GM23338 (cell line): ENCODE results near the gene MKRN2. TPM values are rescaled to one million over a fixed set of nuclear protein-coding genes. Genes with fewer than 3 reads are reported as not detected.

Experiments used
- ATAC-seq: fragments of 200-7000 bp; cut with Tn5 transposase; 3 replicates; pipeline ENCODE4 v1.9.1; 2020
- DNase-seq: peaks from one replicate; pipeline ENCODE4 v3.0.0-alpha.2; 2015; ENCODE audit warnings: low spot score
- H2AFZ ChIP-seq: fragments of 200-600 bp; sonication (generic); 2 replicates; pipeline ENCODE4 v1.8.0; 2016; ENCODE audit warnings: antibody characterized with exemption, mild to moderate bottlenecking, moderate library complexity
- H3F3A ChIP-seq: fragments of 200-600 bp; sonication (generic); replicated peaks from 2 replicates; pipeline ENCODE4 v1.8.0; 2017; ENCODE audit warnings: antibody characterized with exemption, mixed run types, low read depth
- H3K27ac ChIP-seq: fragments of 200-600 bp; sonication (generic); 2 replicates; pipeline ENCODE4 v1.6.1; 2016; ENCODE audit warnings: low read depth
- H3K27me3 ChIP-seq: fragments of 200-600 bp; sonication (generic); 2 replicates; pipeline ENCODE4 v1.8.0; 2016; ENCODE audit warnings: mild to moderate bottlenecking, mixed run types, moderate library complexity; ENCODE audit not compliant: insufficient read depth
- H3K36me3 ChIP-seq: fragments of 200-600 bp; sonication (generic); 2 replicates; pipeline ENCODE4 v1.8.0; 2016; ENCODE audit warnings: mild to moderate bottlenecking; ENCODE audit not compliant: insufficient read depth
- H3K4me1 ChIP-seq: fragments of 200-600 bp; sonication (generic); 2 replicates; pipeline ENCODE4 v1.8.0; 2016; ENCODE audit warnings: mild to moderate bottlenecking, moderate library complexity; ENCODE audit not compliant: insufficient read depth
- H3K4me2 ChIP-seq: fragments of 200-600 bp; sonication (generic); 2 replicates; pipeline ENCODE4 v1.7.1; 2017; ENCODE audit warnings: mixed run types
- H3K4me3 ChIP-seq: fragments of 200-600 bp; sonication (generic); 2 replicates; pipeline ENCODE4 v1.6.1; 2016; ENCODE audit warnings: mixed run types
- H3K79me2 ChIP-seq: fragments of 200-600 bp; sonication (generic); replicated peaks from 2 replicates; pipeline ENCODE4 v1.8.0; 2017; ENCODE audit warnings: mild to moderate bottlenecking; ENCODE audit not compliant: insufficient read depth
- H3K9me2 ChIP-seq: fragments of 200-600 bp; sonication (generic); 2 replicates; pipeline ENCODE4 v1.8.0; 2017; ENCODE audit not compliant: insufficient read depth
- H4K20me1 ChIP-seq: fragments of 200-600 bp; sonication (generic); replicated peaks from 2 replicates; pipeline ENCODE4 v1.8.0; 2017; ENCODE audit warnings: mild to moderate bottlenecking; ENCODE audit not compliant: insufficient read depth
- H3K27ac Mint-ChIP-seq: 2 replicates; pipeline ENCODE4 v1.8.0; 2020; ENCODE audit warnings: inconsistent platforms, mild to moderate bottlenecking, moderate library complexity, mixed read lengths
- H3K27me3 Mint-ChIP-seq: 3 replicates; pipeline ENCODE4 v1.8.0; 2022; ENCODE audit warnings: low read depth, mild to moderate bottlenecking, moderate library complexity, mixed read lengths, inconsistent platforms; ENCODE audit not compliant: insufficient read depth, poor library complexity
- H3K36me3 Mint-ChIP-seq: 3 replicates; pipeline ENCODE4 v1.8.0; 2021; ENCODE audit warnings: low read depth, mild to moderate bottlenecking, inconsistent platforms, moderate library complexity, mixed read lengths
- H3K4me1 Mint-ChIP-seq: 3 replicates; pipeline ENCODE4 v1.8.0; 2020; ENCODE audit warnings: mild to moderate bottlenecking, inconsistent platforms, mixed read lengths
- H3K4me3 Mint-ChIP-seq: 3 replicates; pipeline ENCODE4 v1.8.0; 2021; ENCODE audit warnings: moderate library complexity, mild to moderate bottlenecking, inconsistent platforms, mixed read lengths
- H3K9me3 Mint-ChIP-seq: 3 replicates; pipeline ENCODE4 v1.8.0; 2020; ENCODE audit warnings: moderate library complexity, mild to moderate bottlenecking, inconsistent platforms, mixed read lengths
- EZH2 ChIP-seq: fragments of 200-600 bp; sonication (generic); IDR thresholded peaks from one replicate; pipeline ENCODE4 v1.8.0; 2017; ENCODE audit warnings: antibody characterized with exemption, mild to moderate bottlenecking, low read depth; ENCODE audit not compliant: unreplicated experiment
- EZH2phosphoT487 ChIP-seq: fragments of 200-600 bp; sonication (generic); IDR thresholded peaks from one replicate; pipeline ENCODE4 v1.8.1; 2018; ENCODE audit warnings: antibody characterized with exemption; ENCODE audit not compliant: unreplicated experiment
- JUNB ChIP-seq: IDR thresholded peaks from one replicate; pipeline ENCODE4 v1.6.1; 2016; ENCODE audit warnings: antibody characterized with exemption; ENCODE audit not compliant: unreplicated experiment
- NANOG ChIP-seq: IDR thresholded peaks from 2 replicates; pipeline ENCODE4 v1.6.1; 2016; ENCODE audit warnings: antibody characterized with exemption, borderline replicate concordance
- POLR2AphosphoS5 ChIP-seq: IDR thresholded peaks from 2 replicates; pipeline ENCODE4 v1.6.1; 2016; ENCODE audit warnings: antibody characterized with exemption, low read depth
- STAT1 ChIP-seq: IDR thresholded peaks from one replicate; pipeline ENCODE4 v1.6.1; 2016; ENCODE audit warnings: antibody characterized with exemption; ENCODE audit not compliant: unreplicated experiment
- ZNF114 ChIP-seq: fragments of 250-450 bp; sonication (Bioruptor Pico); IDR thresholded peaks from 2 replicates; pipeline ENCODE4 v1.5.0; 2020; ENCODE audit warnings: mild to moderate bottlenecking, moderate library complexity
- polyA plus RNA-seq: library from polyadenylated mRNA; unstranded; fragments of >200 nt; fragmentation: Nextera tagmentation; extraction: Ambion mirVana; gene quantifications from 2 replicates; pipeline ENCODE4 v1.2.1, GENCODE V29; 2016
- total RNA-seq: library from RNA; depleted of rRNA; stranded (reverse); fragments of >200 nt; shearing (Covaris generic); gene quantifications from 2 replicates; pipeline ENCODE4 v1.2.3, GENCODE V29; 2014
- TF ChIP-seq, protein P1 (sequence below), 2 experiments: fragments of 200-600 bp in 1 of 2; sonication (generic) in 1 of 2; conservative IDR thresholded peaks; 2 replicates each; pipeline versions ENCODE4 v1.5.1 to v1.6.1; 2016 to 2017; ENCODE audit warnings: antibody characterized with exemption in 2 of 2, low read depth in 2 of 2, mild to moderate bottlenecking in 2 of 2, moderate library complexity in 1 of 2
- TF ChIP-seq, protein P2 (sequence below): fragments of 250-450 bp; sonication (Bioruptor Pico); IDR thresholded peaks from 2 replicates; pipeline ENCODE4 v1.5.0; 2020; ENCODE audit warnings: mild to moderate bottlenecking, moderate library complexity
- TF ChIP-seq, protein P3 (sequence below): IDR thresholded peaks from one replicate; pipeline ENCODE4 v1.6.1; 2018; ENCODE audit warnings: antibody characterized with exemption; ENCODE audit not compliant: unreplicated experiment
- TF ChIP-seq, protein P4 (sequence below): IDR thresholded peaks from 2 replicates; pipeline ENCODE4 v1.6.1; 2016; ENCODE audit warnings: antibody characterized with exemption

The MKRN2 gene
- total and polyA plus RNA-seq, 2 experiments from 2014 or later = 11.4 to 24.6 TPM

DNA sequence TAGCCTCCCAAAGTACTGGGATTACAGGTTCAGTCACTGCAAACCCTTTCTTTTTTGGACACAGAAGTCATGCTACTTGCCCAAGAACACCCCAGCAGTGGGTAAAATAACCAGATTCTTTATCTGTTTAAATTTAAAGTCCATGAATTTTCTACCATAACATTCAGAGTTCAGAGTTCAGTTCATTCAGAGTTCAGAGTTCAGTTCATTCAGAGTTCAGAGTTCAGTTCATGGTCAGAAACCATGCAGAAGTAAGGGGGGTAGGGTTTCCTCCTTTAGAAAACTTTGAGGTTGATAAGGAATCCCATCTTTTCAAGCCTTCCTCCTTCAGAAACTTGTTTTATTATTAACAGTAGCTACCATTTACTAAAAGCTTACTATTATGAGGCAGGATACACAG, 63.8 kb downstream of the MKRN2 start:
- peaks cover 4% of the 10 kb centered on the region for H3K27me3 Mint-ChIP-seq
- H3K9me2 ChIP-seq = no peaks in the 10 kb centered on the region
- no peaks in the 10 kb centered on the region; the same call in 1 of the 3 replicates for H3K4me1 Mint-ChIP-seq
- peaks cover 51% of the 10 kb centered on the region for H4K20me1 ChIP-seq
- 0 out of 2 replicates have a peak, but pooled peaks cover 2% of the 10 kb centered on the region for H3F3A ChIP-seq
- TF ChIP-seq, protein P1, sequence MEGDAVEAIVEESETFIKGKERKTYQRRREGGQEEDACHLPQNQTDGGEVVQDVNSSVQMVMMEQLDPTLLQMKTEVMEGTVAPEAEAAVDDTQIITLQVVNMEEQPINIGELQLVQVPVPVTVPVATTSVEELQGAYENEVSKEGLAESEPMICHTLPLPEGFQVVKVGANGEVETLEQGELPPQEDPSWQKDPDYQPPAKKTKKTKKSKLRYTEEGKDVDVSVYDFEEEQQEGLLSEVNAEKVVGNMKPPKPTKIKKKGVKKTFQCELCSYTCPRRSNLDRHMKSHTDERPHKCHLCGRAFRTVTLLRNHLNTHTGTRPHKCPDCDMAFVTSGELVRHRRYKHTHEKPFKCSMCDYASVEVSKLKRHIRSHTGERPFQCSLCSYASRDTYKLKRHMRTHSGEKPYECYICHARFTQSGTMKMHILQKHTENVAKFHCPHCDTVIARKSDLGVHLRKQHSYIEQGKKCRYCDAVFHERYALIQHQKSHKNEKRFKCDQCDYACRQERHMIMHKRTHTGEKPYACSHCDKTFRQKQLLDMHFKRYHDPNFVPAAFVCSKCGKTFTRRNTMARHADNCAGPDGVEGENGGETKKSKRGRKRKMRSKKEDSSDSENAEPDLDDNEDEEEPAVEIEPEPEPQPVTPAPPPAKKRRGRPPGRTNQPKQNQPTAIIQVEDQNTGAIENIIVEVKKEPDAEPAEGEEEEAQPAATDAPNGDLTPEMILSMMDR (conservative IDR thresholded peaks at IDR 0.05; ENCODE audit: low read depth in 2 of 2) = no peak
- TF ChIP-seq, protein P2, sequence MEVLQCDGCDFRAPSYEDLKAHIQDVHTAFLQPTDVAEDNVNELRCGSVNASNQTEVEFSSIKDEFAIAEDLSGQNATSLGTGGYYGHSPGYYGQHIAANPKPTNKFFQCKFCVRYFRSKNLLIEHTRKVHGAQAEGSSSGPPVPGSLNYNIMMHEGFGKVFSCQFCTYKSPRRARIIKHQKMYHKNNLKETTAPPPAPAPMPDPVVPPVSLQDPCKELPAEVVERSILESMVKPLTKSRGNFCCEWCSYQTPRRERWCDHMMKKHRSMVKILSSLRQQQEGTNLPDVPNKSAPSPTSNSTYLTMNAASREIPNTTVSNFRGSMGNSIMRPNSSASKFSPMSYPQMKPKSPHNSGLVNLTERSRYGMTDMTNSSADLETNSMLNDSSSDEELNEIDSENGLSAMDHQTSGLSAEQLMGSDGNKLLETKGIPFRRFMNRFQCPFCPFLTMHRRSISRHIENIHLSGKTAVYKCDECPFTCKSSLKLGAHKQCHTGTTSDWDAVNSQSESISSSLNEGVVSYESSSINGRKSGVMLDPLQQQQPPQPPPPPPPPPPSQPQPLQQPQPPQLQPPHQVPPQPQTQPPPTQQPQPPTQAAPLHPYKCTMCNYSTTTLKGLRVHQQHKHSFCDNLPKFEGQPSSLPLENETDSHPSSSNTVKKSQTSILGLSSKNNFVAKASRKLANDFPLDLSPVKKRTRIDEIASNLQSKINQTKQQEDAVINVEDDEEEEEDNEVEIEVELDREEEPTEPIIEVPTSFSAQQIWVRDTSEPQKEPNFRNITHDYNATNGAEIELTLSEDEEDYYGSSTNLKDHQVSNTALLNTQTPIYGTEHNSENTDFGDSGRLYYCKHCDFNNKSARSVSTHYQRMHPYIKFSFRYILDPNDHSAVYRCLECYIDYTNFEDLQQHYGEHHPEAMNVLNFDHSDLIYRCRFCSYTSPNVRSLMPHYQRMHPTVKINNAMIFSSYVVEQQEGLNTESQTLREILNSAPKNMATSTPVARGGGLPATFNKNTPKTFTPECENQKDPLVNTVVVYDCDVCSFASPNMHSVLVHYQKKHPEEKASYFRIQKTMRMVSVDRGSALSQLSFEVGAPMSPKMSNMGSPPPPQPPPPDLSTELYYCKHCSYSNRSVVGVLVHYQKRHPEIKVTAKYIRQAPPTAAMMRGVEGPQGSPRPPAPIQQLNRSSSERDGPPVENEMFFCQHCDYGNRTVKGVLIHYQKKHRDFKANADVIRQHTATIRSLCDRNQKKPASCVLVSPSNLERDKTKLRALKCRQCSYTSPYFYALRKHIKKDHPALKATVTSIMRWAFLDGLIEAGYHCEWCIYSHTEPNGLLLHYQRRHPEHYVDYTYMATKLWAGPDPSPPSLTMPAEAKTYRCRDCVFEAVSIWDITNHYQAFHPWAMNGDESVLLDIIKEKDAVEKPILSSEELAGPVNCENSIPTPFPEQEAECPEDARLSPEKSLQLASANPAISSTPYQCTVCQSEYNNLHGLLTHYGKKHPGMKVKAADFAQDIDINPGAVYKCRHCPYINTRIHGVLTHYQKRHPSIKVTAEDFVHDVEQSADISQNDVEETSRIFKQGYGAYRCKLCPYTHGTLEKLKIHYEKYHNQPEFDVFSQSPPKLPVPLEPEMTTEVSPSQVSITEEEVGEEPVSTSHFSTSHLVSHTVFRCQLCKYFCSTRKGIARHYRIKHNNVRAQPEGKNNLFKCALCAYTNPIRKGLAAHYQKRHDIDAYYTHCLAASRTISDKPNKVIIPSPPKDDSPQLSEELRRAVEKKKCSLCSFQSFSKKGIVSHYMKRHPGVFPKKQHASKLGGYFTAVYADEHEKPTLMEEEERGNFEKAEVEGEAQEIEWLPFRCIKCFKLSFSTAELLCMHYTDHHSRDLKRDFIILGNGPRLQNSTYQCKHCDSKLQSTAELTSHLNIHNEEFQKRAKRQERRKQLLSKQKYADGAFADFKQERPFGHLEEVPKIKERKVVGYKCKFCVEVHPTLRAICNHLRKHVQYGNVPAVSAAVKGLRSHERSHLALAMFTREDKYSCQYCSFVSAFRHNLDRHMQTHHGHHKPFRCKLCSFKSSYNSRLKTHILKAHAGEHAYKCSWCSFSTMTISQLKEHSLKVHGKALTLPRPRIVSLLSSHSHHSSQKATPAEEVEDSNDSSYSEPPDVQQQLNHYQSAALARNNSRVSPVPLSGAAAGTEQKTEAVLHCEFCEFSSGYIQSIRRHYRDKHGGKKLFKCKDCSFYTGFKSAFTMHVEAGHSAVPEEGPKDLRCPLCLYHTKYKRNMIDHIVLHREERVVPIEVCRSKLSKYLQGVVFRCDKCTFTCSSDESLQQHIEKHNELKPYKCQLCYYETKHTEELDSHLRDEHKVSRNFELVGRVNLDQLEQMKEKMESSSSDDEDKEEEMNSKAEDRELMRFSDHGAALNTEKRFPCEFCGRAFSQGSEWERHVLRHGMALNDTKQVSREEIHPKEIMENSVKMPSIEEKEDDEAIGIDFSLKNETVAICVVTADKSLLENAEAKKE (CRISPR knock-in tag) = no peak
- no peak for TF ChIP-seq STAT1
- TF ChIP-seq NANOG = no peak
- TF ChIP-seq, protein P3, sequence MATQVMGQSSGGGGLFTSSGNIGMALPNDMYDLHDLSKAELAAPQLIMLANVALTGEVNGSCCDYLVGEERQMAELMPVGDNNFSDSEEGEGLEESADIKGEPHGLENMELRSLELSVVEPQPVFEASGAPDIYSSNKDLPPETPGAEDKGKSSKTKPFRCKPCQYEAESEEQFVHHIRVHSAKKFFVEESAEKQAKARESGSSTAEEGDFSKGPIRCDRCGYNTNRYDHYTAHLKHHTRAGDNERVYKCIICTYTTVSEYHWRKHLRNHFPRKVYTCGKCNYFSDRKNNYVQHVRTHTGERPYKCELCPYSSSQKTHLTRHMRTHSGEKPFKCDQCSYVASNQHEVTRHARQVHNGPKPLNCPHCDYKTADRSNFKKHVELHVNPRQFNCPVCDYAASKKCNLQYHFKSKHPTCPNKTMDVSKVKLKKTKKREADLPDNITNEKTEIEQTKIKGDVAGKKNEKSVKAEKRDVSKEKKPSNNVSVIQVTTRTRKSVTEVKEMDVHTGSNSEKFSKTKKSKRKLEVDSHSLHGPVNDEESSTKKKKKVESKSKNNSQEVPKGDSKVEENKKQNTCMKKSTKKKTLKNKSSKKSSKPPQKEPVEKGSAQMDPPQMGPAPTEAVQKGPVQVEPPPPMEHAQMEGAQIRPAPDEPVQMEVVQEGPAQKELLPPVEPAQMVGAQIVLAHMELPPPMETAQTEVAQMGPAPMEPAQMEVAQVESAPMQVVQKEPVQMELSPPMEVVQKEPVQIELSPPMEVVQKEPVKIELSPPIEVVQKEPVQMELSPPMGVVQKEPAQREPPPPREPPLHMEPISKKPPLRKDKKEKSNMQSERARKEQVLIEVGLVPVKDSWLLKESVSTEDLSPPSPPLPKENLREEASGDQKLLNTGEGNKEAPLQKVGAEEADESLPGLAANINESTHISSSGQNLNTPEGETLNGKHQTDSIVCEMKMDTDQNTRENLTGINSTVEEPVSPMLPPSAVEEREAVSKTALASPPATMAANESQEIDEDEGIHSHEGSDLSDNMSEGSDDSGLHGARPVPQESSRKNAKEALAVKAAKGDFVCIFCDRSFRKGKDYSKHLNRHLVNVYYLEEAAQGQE = no peak
- no peak for TF ChIP-seq EZH2
- no peak for TF ChIP-seq EZH2phosphoT487
- no peak for TF ChIP-seq POLR2AphosphoS5
- TF ChIP-seq, protein P4, sequence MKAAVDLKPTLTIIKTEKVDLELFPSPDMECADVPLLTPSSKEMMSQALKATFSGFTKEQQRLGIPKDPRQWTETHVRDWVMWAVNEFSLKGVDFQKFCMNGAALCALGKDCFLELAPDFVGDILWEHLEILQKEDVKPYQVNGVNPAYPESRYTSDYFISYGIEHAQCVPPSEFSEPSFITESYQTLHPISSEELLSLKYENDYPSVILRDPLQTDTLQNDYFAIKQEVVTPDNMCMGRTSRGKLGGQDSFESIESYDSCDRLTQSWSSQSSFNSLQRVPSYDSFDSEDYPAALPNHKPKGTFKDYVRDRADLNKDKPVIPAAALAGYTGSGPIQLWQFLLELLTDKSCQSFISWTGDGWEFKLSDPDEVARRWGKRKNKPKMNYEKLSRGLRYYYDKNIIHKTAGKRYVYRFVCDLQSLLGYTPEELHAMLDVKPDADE = no peak
- no peak for TF ChIP-seq ZNF114 (CRISPR knock-in tag)
- TF ChIP-seq JUNB = no peak
- no peak for DNase-seq
- no peak overlapping the region for H3K4me2 ChIP-seq
- peaks cover 15% of the 10 kb centered on the region; the same call in 1 of the 2 replicates for H3K36me3 ChIP-seq
- no peak overlapping the region for H3K4me3 Mint-ChIP-seq
- no peak overlapping the region for H3K27ac ChIP-seq
- H3K36me3 Mint-ChIP-seq = peaks cover 16% of the 10 kb centered on the region
- no peak for ATAC-seq
- H3K27me3 ChIP-seq = no peaks in the 10 kb centered on the region
- no peaks in the 10 kb centered on the region for H3K9me3 Mint-ChIP-seq
- peaks cover 98% of the 10 kb centered on the region for H3K79me2 ChIP-seq
- no peaks in the 10 kb centered on the region for H3K4me1 ChIP-seq
- H3K27ac Mint-ChIP-seq = no peak overlapping the region
- no peak overlapping the region for H3K4me3 ChIP-seq
- H2AFZ ChIP-seq = no peak overlapping the region
